Measurements from ENCODE around the gene MIR17HG. TPM values are rescaled to one million over a fixed set of nuclear protein-coding genes. Genes with fewer than 3 reads are reported as not detected.

The MIR17HG gene
- total RNA-seq, 1 experiment from 2014 or later, result 3.4 TPM

- DNase-seq, result no peak
- BruUV-seq (replicated peaks), result no TSS peak
- Mint-ChIP-seq H3K27ac (ENCODE audit: unreplicated experiment) (no peak overlapping the region), H3K4me1 (ENCODE audit: low read depth, unreplicated experiment) (no peaks in the 10 kb centered on the region), H3K27me3 (ENCODE audit: unreplicated experiment) (no peaks in the 10 kb centered on the region), H3K9me3 (ENCODE audit: low read depth, unreplicated experiment) (no peaks in the 10 kb centered on the region), H3K36me3 (ENCODE audit: insufficient read depth, unreplicated experiment) (peaks cover 3% of the 10 kb centered on the region), H3K4me3 (ENCODE audit: low read depth, unreplicated experiment) (no peak overlapping the region)
- intact Hi-C loops (cut with micrococcal nuclease; ENCODE audit: unreplicated experiment), result no loop called here
- CTCF ChIA-PET, result no interaction called here
- TF ChIP-seq CTCF (IDR thresholded peaks at IDR 0.05; ENCODE audit: unreplicated experiment), result no peak
Measured at GRCh38 chr13:91401920-91402319, 54.4 kb downstream of the MIR17HG start.

Other genes starting within 250 kb of the MIR17HG start
- gene GPC5, start 50.9 kb downstream of the MIR17HG start, total RNA-seq (2022), result not detected in 2 replicates

All from Calu3 (cell line).